Ovary (tissue), 9 donors: Measurements from ENCODE around the gene RAB23. TPM values are rescaled to one million over a fixed set of nuclear protein-coding genes. Genes with fewer than 3 reads are reported as not detected.

Experiments
- DNase-seq, 5 donors: peaks; one replicate each; pipeline ENCODE4 v3.0.0-alpha.2; 2019 to 2020
- H3K27ac ChIP-seq, 2 donors: fragments of 200-600 bp; one replicate each; pipeline versions ENCODE4 v1.5.1 to v1.8.0; 2019 to 2022
- H3K27me3 ChIP-seq: fragments of 200-600 bp; one replicate; pipeline ENCODE4 v1.8.0; 2022
- H3K36me3 ChIP-seq: fragments of 200-600 bp; sonication (generic); one replicate; pipeline ENCODE4 v1.5.1; 2019
- H3K4me1 ChIP-seq: one replicate; pipeline ENCODE4 v1.8.1; 2013; ENCODE audit warnings: mild to moderate bottlenecking, moderate library complexity; ENCODE audit not compliant: insufficient read depth
- H3K4me3 ChIP-seq: fragments of 200-600 bp; sonication (generic); one replicate; pipeline ENCODE4 v1.5.1; 2017
- H3K9me3 ChIP-seq, 2 donors: fragments of 200-600 bp in 1 of 2; sonication (generic) in 1 of 2; one replicate each; pipeline versions ENCODE4 v1.5.1 to v1.8.1; 2013 to 2019; ENCODE audit warnings: mild to moderate bottlenecking in 1 of 2, moderate library complexity in 1 of 2
- EP300 ChIP-seq: sonication (generic); formaldehyde crosslinking; IDR thresholded peaks from one replicate; pipeline ENCODE4 v1.6.1; 2017; ENCODE audit warnings: antibody characterized with exemption
- POLR2A ChIP-seq: fragments of 450-650 bp; IDR thresholded peaks from one replicate; pipeline ENCODE4 v1.6.1; 2017; ENCODE audit warnings: antibody characterized with exemption, mild to moderate bottlenecking, moderate library complexity
- WGBS, 3 donors: extraction: QIAGEN DNeasy Blood & Tissue Kit in 1 of 3; methylation state at CpG; one replicate each; pipeline versions ENCODE4 v1.1.5 to v1.1.7; 2013 to 2017; 5-methylcytosine and 5-hydroxymethylcytosine counted together
- intact Hi-C, 4 donors: fragments of 100-400 bp; cut with DNase I; formaldehyde crosslinking; loops; one replicate each; pipeline versions ENCODE4 v1.11.0 to v1.15.1; 2022 to 2023
- polyA plus RNA-seq, 2 donors: library from polyadenylated mRNA; stranded (reverse); fragments of 200-250 nt in 1 of 2; fragments of 350-450 nt in 1 of 2; fragmentation: Illumina TruSeq in 1 of 2; extraction: RNeasy Lipid Tissue Mini Kit (QIAGEN cat#74804) in 1 of 2; gene quantifications; one replicate each; pipeline ENCODE4 v1.2.3, GENCODE V29; 2013 to 2014
- total RNA-seq, 7 donors: library from RNA; depleted of rRNA in 2 of 7; stranded (reverse); fragments of >200 nt in 2 of 7; fragmentation: NEBNext Ultra II Directional in 3 of 7; extraction: Animal tissue kit (Norgen Biotek cat#: 25700) in 3 of 7; gene quantifications; one replicate each; pipeline versions ENCODE4 v1.1.0 to v1.2.4, GENCODE V29; 2016 to 2023
- TF ChIP-seq, protein P1 (sequence below), 3 donors: fragments of 450-650 bp in 2 of 3; fragments of 200-600 bp in 1 of 3; IDR thresholded peaks; one replicate each; pipeline versions ENCODE4 v1.5.1 to v1.8.0; 2016 to 2022; ENCODE audit warnings: antibody characterized with exemption in 3 of 3, mild to moderate bottlenecking in 1 of 3
- donor health status: DM: no; HTN: no; CAD: no; lungs with moderate emphysema.
- donor health status: DM: no; HTN: no; CAD: no.
- donor health status: Bipolar disorder and iron deficiency.
- donor health status: DM: yes; HTN: yes; CAD: no.
- donor health status: DM: no; HTN: no; CAD: no.
- donor health status: DM: yes; HTN: yes; CAD: no.

RAB23 gene
- total and polyA plus RNA-seq, 9 donors = 14.2 to 31.0 (median 16.7) TPM

DNA sequence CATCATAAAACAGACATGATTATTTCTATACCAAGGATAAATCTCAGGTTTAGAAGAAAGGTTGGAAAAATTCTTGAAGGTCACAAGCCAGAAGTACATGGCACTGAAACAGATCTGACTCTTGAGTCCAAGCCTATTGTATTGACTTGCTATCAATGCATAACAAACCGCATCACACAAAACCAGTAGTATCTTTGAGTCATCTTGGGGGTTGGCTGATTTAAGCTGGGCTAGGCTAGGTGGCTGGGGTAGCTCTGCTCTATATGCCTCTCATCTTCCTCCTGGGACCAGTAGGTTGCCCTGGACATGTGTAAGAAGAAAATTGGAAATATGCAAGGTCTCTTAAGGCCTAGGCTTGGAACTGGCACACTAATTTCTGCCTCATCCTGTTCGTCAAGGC lies 37.0 kb upstream of the RAB23 start:
- Histone ChIP-seq H3K9me3 (no peaks in the 10 kb centered on the region), H3K36me3 (no peaks in the 10 kb centered on the region), H3K4me3 (no peak overlapping the region), H3K27me3 (no peaks in the 10 kb centered on the region), H3K27ac (peak overlapping the region in 1 of 2 donors; percentile 86), H3K4me1 (peaks cover 9% of the 10 kb centered on the region)
- intact Hi-C loops = loop anchor here in 1 of 4 donors (10.0 kb wide), 1 partner anchor 56 kb away; the partner anchor contains the start of gene PRIM2
- WGBS, 3 donors = 94 to 98% (median 96%) methylated on average over 2 of the region's 2 CpGs
- TF ChIP-seq EP300 = no peak
- no peak for TF ChIP-seq POLR2A
- TF ChIP-seq, protein P1, sequence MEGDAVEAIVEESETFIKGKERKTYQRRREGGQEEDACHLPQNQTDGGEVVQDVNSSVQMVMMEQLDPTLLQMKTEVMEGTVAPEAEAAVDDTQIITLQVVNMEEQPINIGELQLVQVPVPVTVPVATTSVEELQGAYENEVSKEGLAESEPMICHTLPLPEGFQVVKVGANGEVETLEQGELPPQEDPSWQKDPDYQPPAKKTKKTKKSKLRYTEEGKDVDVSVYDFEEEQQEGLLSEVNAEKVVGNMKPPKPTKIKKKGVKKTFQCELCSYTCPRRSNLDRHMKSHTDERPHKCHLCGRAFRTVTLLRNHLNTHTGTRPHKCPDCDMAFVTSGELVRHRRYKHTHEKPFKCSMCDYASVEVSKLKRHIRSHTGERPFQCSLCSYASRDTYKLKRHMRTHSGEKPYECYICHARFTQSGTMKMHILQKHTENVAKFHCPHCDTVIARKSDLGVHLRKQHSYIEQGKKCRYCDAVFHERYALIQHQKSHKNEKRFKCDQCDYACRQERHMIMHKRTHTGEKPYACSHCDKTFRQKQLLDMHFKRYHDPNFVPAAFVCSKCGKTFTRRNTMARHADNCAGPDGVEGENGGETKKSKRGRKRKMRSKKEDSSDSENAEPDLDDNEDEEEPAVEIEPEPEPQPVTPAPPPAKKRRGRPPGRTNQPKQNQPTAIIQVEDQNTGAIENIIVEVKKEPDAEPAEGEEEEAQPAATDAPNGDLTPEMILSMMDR (IDR thresholded peaks at IDR 0.05) = no peak
- DNase-seq = no peak

DNA sequence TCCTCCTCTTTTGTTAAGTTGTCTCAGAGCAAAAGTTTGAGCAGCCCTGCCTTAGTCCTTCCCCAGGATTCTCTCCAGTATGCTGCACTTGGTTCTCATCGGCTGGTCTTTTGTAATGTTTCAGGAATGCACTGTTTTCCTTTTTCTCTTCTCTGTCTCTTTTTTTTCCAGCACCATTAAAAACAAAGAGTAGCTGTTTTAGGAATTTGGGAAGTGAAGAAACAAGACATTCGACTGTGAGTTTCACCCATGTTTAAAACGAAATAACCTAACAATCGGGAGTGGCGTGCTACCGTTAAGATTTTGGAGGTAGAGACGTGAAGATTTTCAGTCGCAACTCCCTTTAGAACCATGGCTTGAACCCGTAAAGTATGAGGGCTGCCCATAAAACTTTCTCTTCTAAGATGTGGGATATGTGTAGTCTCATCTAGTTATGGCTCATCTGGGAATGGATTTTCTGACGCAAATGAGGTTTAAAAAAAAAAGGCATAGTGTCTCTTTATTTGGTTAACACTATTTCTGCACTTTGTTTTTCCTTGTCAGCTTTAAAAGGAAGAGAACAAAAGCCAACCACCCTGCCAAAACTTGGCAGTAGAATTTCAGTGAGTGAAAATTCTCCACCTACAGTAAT lies 35.9 kb upstream of the RAB23 start:
- H3K27me3 ChIP-seq = no peaks in the 10 kb centered on the region
- no peaks in the 10 kb centered on the region for H3K9me3 ChIP-seq
- H3K4me1 ChIP-seq = peaks cover 13% of the 10 kb centered on the region
- 3 to 16% (median 13%) methylated on average over 10 of the region's 10 CpGs for WGBS, 3 donors
- intact Hi-C loops = loop anchor here in 1 of 4 donors (10.0 kb wide), 1 partner anchor 57 kb away; the partner anchor contains the start of gene PRIM2
- DNase-seq = no peak
- H3K36me3 ChIP-seq = no peaks in the 10 kb centered on the region
- TF ChIP-seq POLR2A (no peak), EP300 (no peak)
- TF ChIP-seq, protein P1 (IDR thresholded peaks at IDR 0.05) = no peak
- H3K4me3 ChIP-seq = peak overlapping the region; percentile 25
- peak overlapping the region; percentile 14 to 86 for H3K27ac ChIP-seq

DNA sequence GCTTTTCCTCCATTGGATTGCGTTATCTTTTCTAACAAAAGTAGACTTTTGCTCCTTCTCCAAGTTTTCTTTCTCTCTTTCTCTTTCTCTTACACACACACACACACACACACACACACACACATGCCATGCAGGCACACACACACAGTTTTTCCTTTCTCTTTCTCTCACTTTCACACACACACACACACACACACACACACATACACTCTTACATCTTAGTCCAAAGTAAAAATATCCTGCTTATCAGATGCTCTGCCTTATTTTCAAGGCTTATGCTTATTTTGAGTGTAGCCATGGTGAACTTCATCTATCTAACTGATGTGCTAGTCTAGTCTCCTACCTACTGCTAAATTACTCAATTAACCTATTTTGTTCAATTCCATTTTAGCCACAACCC lies 34.4 kb upstream of the RAB23 start:
- H3K4me1 ChIP-seq = peaks cover 13% of the 10 kb centered on the region
- TF ChIP-seq, protein P1 (IDR thresholded peaks at IDR 0.05) = no peak
- TF ChIP-seq POLR2A (no peak), EP300 (no peak)
- no peak for DNase-seq
- no peaks in the 10 kb centered on the region for H3K27me3 ChIP-seq
- intact Hi-C loops = loop anchor here in 1 of 4 donors (10.0 kb wide), 1 partner anchor 58 kb away; the partner anchor contains the start of gene PRIM2
- H3K4me3 ChIP-seq = no peak overlapping the region
- H3K9me3 ChIP-seq = no peaks in the 10 kb centered on the region
- no peak overlapping the region for H3K27ac ChIP-seq
- 88 to 94% (median 93%) methylated on average over 1 of the region's 1 CpG for WGBS, 3 donors
- no peaks in the 10 kb centered on the region for H3K36me3 ChIP-seq

- H3K27me3 ChIP-seq = no peaks in the 10 kb centered on the region
- no peak overlapping the region for H3K27ac ChIP-seq
- intact Hi-C loops = loop anchor here in 1 of 4 donors (10.0 kb wide), 1 partner anchor 59 kb away; the partner anchor contains the start of gene PRIM2
- DNase-seq = no peak
- H3K4me3 ChIP-seq = no peak overlapping the region
- no peaks in the 10 kb centered on the region for H3K9me3 ChIP-seq
- 87 to 93% (median 88%) methylated on average over 4 of the region's 4 CpGs for WGBS, 3 donors
- TF ChIP-seq EP300 = no peak
- TF ChIP-seq, protein P1 (IDR thresholded peaks at IDR 0.05) = no peak
- TF ChIP-seq POLR2A = no peak
- H3K4me1 ChIP-seq = peaks cover 13% of the 10 kb centered on the region
- H3K36me3 ChIP-seq = no peaks in the 10 kb centered on the region
Observed at GRCh38 chr6:57255451-57256169, 33.5 kb upstream of the RAB23 start.
